HEK293 (cell line): ENCODE results near the gene TBC1D5.

Source experiments
- CTCF ChIA-PET: fragments of 350-600 bp; formaldehyde crosslinking; extraction: SDS; loops from one replicate; lab custom pipeline; 2021; ENCODE audit warnings: antibody characterized with exemption; lab: Yijun Ruan, JAX
- POLR2A ChIA-PET: fragments of 300-600 bp; formaldehyde crosslinking; extraction: SDS; loops from one replicate; lab custom pipeline; 2020; ENCODE audit warnings: antibody characterized with exemption, inconsistent platforms; lab: Yijun Ruan, JAX
- H3K27ac ChIP-seq: fragments of 200-500 bp; sonication (Bioruptor generic); 2 replicates; pipeline ENCODE4 v1.5.1; 2014; ENCODE audit warnings: low read depth, low read length, control low read depth, inconsistent platforms; ENCODE audit errors: extremely low read depth
- H3K36me3 ChIP-seq, 2 experiments: fragments of 200-500 bp in 1 of 2; sonication (Bioruptor generic) in 1 of 2; 1 replicate in 1 of 2; 2 replicates in 1 of 2; pipeline ENCODE4 v1.5.1; 2014 to 2017; ENCODE audit warnings: inconsistent platforms in 2 of 2, low read length in 2 of 2; ENCODE audit not compliant: control insufficient read depth in 2 of 2, insufficient read depth in 1 of 2
- H3K4me1 ChIP-seq: fragments of 200-500 bp; sonication (Bioruptor generic); 2 replicates; pipeline ENCODE4 v1.5.1; 2014; ENCODE audit warnings: mild to moderate bottlenecking, low read length, inconsistent platforms; ENCODE audit not compliant: control insufficient read depth, insufficient read depth
- H3K4me3 ChIP-seq: 2 replicates; pipeline ENCODE4 v1.5.1; 2011; ENCODE audit warnings: low read depth, mild to moderate bottlenecking, control low read depth, low read length, moderate library complexity
- H3K9me3 ChIP-seq: fragments of 200-500 bp; sonication (Bioruptor generic); 2 replicates; pipeline ENCODE4 v1.5.1; 2014; ENCODE audit warnings: low read depth, low read length, inconsistent platforms; ENCODE audit not compliant: control insufficient read depth, insufficient read depth
- CTCF ChIP-seq: fragments of 450-650 bp; formaldehyde crosslinking; IDR thresholded peaks from 2 replicates; pipeline ENCODE4 v1.5.1; 2016; ENCODE audit warnings: missing biosample characterization, missing genetic modification characterization
- GLIS1 ChIP-seq: fragments of 450-650 bp; formaldehyde crosslinking; IDR thresholded peaks from 2 replicates; pipeline ENCODE4 v1.5.1; 2016; ENCODE audit warnings: missing biosample characterization, missing genetic modification characterization
- IKZF3 ChIP-seq: fragments of 450-650 bp; IDR thresholded peaks from 2 replicates; pipeline ENCODE4 v1.5.0; 2018; ENCODE audit warnings: missing biosample characterization, mild to moderate bottlenecking, missing genetic modification characterization, moderate library complexity
- KLF10 ChIP-seq: fragments of 450-650 bp; IDR thresholded peaks from 2 replicates; pipeline ENCODE4 v1.5.1; 2018; ENCODE audit warnings: missing biosample characterization, mild to moderate bottlenecking, missing genetic modification characterization
- KLF9 ChIP-seq: fragments of 450-650 bp; formaldehyde crosslinking; IDR thresholded peaks from 2 replicates; pipeline ENCODE4 v1.5.1; 2016; ENCODE audit warnings: missing biosample characterization, missing genetic modification characterization, low read depth
- SCRT2 ChIP-seq: fragments of 450-650 bp; formaldehyde crosslinking; IDR thresholded peaks from 2 replicates; pipeline ENCODE4 v1.5.1; 2016; ENCODE audit warnings: missing biosample characterization, missing genetic modification characterization
- WT1 ChIP-seq: fragments of 450-650 bp; formaldehyde crosslinking; IDR thresholded peaks from 2 replicates; pipeline ENCODE4 v1.5.1; 2016; ENCODE audit warnings: missing biosample characterization, missing genetic modification characterization
- ZNF10 ChIP-seq: fragments of 450-650 bp; formaldehyde crosslinking; IDR thresholded peaks from 2 replicates; pipeline ENCODE4 v1.5.1; 2017; ENCODE audit warnings: missing biosample characterization, missing genetic modification characterization
- ZNF133 ChIP-seq: fragments of 450-650 bp; formaldehyde crosslinking; IDR thresholded peaks from 2 replicates; pipeline ENCODE4 v1.5.1; 2016; ENCODE audit warnings: missing biosample characterization, missing genetic modification characterization
- ZNF138 ChIP-seq: fragments of 450-650 bp; formaldehyde crosslinking; IDR thresholded peaks from 2 replicates; pipeline ENCODE4 v1.5.1; 2016; ENCODE audit warnings: missing biosample characterization, missing genetic modification characterization, borderline replicate concordance
- ZNF335 ChIP-seq: fragments of 450-650 bp; formaldehyde crosslinking; conservative IDR thresholded peaks from 2 replicates; pipeline ENCODE4 v1.5.1; 2016; ENCODE audit warnings: missing biosample characterization, missing genetic modification characterization
- ZNF423 ChIP-seq: fragments of 450-650 bp; formaldehyde crosslinking; IDR thresholded peaks from 2 replicates; pipeline ENCODE4 v1.5.1; 2016; ENCODE audit warnings: missing biosample characterization, missing genetic modification characterization
- ZNF549 ChIP-seq: fragments of 450-650 bp; IDR thresholded peaks from 2 replicates; pipeline ENCODE4 v1.5.1; 2018; ENCODE audit warnings: missing biosample characterization, missing genetic modification characterization, mild to moderate bottlenecking, inconsistent platforms, moderate library complexity
- ZNF596 ChIP-seq: fragments of 450-650 bp; IDR thresholded peaks from 2 replicates; pipeline ENCODE4 v1.5.0; 2018; ENCODE audit warnings: missing biosample characterization, mild to moderate bottlenecking, missing genetic modification characterization, moderate library complexity
- ZNF629 ChIP-seq: fragments of 450-650 bp; formaldehyde crosslinking; IDR thresholded peaks from 2 replicates; pipeline ENCODE4 v1.5.1; 2017; ENCODE audit warnings: missing biosample characterization, missing genetic modification characterization
- ZNF639 ChIP-seq: fragments of 450-650 bp; formaldehyde crosslinking; IDR thresholded peaks from 2 replicates; pipeline ENCODE4 v1.5.1; 2016; ENCODE audit warnings: missing biosample characterization, missing genetic modification characterization
- ZNF654 ChIP-seq: fragments of 450-650 bp; formaldehyde crosslinking; IDR thresholded peaks from 2 replicates; pipeline ENCODE4 v1.5.1; 2016; ENCODE audit warnings: low read depth, missing biosample characterization, missing genetic modification characterization
- ZNF660 ChIP-seq: fragments of 450-650 bp; IDR thresholded peaks from 2 replicates; pipeline ENCODE4 v1.5.1; 2018; ENCODE audit warnings: missing biosample characterization, mild to moderate bottlenecking, missing genetic modification characterization
- ZNF837 ChIP-seq: fragments of 450-650 bp; formaldehyde crosslinking; IDR thresholded peaks from 2 replicates; pipeline ENCODE4 v1.5.1; 2016; ENCODE audit warnings: missing biosample characterization, missing genetic modification characterization
- ZSCAN30 ChIP-seq: fragments of 450-650 bp; IDR thresholded peaks from 2 replicates; pipeline ENCODE4 v1.5.1; 2018; ENCODE audit warnings: missing biosample characterization, mild to moderate bottlenecking, missing genetic modification characterization, moderate library complexity
- TF ChIP-seq, protein P1 (sequence below): fragments of 450-650 bp; formaldehyde crosslinking; conservative IDR thresholded peaks from 2 replicates; pipeline ENCODE4 v1.5.1; 2016; ENCODE audit warnings: low read depth, missing biosample characterization, missing genetic modification characterization

TBC1D5 gene

DNA sequence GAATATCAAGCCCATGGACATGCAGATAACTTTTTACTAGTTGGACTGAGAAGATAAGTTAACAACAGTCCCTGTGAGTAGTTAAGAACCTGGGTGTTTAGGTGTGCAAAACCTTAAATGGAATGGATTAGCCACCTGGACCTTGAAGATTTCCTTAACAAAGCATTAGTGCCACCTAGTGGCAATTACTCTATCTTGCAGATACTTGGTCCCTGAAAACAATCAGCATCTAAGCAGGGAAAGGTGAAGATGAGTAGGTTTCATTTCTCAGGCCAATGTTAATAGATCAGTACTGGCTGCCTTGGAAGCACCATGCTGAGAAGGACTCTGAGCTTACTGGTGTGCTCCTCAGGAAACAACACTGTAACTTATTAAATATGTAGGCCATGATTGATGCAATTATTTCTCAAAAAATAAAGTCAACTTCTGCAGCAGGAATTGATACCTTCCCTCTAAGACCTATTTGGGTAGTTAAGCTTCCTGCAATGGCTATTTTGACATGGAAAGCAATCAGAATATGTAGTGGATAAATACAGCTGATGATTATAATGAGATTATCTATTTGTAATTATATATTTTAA lies 329.4 kb downstream of the TBC1D5 start:
- POLR2A ChIA-PET: no interaction called here
- CTCF ChIA-PET: interaction anchor here (0.6 to 3.0 kb wide), 18 partner anchors 10 to 812 kb away, joined by 3 to 20 read pairs (median 4); no protein-coding TSS in a partner anchor

GRCh38 chr3:17411157-17411877 lies 331.1 kb downstream of the TBC1D5 start:
- no peak overlapping the region for H3K27ac ChIP-seq
- CTCF ChIA-PET: interaction anchor here (0.8 to 1.4 kb wide), 6 partner anchors 16 to 797 kb away, joined by 3 to 5 read pairs (median 3); no protein-coding TSS in a partner anchor
- H3K9me3 ChIP-seq: no peaks in the 10 kb centered on the region
- H3K36me3 ChIP-seq: no peaks in the 10 kb centered on the region
- no peaks in the 10 kb centered on the region for H3K4me1 ChIP-seq
- H3K4me3 ChIP-seq: no peak overlapping the region
- POLR2A ChIA-PET: no interaction called here
- 0 out of 2 replicates have a peak, but pooled peaks have one; percentile 14 for TF ChIP-seq ZSCAN30 (tag by site-specific recombination)
- no peak for TF ChIP-seq KLF10 (tag by site-specific recombination)
- peak; percentile 43 for TF ChIP-seq ZNF629
- no peak for TF ChIP-seq SCRT2 (tag by site-specific recombination)
- peak; percentile 69 for TF ChIP-seq WT1
- peak; percentile 20; the same call in 1 of the 2 replicates for TF ChIP-seq ZNF335
- peak; percentile 14; the same call in 1 of the 2 replicates for TF ChIP-seq IKZF3 (tag by site-specific recombination)
- no peak for TF ChIP-seq ZNF423
- 0 out of 2 replicates have a peak, but pooled peaks have one; percentile 15 for TF ChIP-seq ZNF133 (tag by site-specific recombination)
- peak; percentile 35; the same call in 1 of the 2 replicates for TF ChIP-seq ZNF596 (tag by site-specific recombination)
- no peak for TF ChIP-seq ZNF138
- TF ChIP-seq GLIS1 (tag by site-specific recombination): peak; percentile 29; the same call in 1 of the 2 replicates

More for the DNA sequence above, 329.4 kb downstream of the TBC1D5 start:
- no peaks in the 10 kb centered on the region for H3K4me1 ChIP-seq
- H3K9me3 ChIP-seq: no peaks in the 10 kb centered on the region
- TF ChIP-seq ZNF660 (tag by site-specific recombination) (peak; percentile 45; the same call in 1 of the 2 replicates), ZNF549 (tag by site-specific recombination) (no peak), KLF9 (tag by site-specific recombination) (no peak), ZNF639 (tag by site-specific recombination) (no peak), CTCF (peak; percentile 68), ZNF837 (tag by site-specific recombination) (no peak), ZNF335 (0 out of 2 replicates have a peak, but pooled peaks have one; percentile 15), ZNF654 (tag by site-specific recombination) (peak; percentile 93), ZNF10 (tag by site-specific recombination) (peak; percentile 89)
- TF ChIP-seq, protein P1, sequence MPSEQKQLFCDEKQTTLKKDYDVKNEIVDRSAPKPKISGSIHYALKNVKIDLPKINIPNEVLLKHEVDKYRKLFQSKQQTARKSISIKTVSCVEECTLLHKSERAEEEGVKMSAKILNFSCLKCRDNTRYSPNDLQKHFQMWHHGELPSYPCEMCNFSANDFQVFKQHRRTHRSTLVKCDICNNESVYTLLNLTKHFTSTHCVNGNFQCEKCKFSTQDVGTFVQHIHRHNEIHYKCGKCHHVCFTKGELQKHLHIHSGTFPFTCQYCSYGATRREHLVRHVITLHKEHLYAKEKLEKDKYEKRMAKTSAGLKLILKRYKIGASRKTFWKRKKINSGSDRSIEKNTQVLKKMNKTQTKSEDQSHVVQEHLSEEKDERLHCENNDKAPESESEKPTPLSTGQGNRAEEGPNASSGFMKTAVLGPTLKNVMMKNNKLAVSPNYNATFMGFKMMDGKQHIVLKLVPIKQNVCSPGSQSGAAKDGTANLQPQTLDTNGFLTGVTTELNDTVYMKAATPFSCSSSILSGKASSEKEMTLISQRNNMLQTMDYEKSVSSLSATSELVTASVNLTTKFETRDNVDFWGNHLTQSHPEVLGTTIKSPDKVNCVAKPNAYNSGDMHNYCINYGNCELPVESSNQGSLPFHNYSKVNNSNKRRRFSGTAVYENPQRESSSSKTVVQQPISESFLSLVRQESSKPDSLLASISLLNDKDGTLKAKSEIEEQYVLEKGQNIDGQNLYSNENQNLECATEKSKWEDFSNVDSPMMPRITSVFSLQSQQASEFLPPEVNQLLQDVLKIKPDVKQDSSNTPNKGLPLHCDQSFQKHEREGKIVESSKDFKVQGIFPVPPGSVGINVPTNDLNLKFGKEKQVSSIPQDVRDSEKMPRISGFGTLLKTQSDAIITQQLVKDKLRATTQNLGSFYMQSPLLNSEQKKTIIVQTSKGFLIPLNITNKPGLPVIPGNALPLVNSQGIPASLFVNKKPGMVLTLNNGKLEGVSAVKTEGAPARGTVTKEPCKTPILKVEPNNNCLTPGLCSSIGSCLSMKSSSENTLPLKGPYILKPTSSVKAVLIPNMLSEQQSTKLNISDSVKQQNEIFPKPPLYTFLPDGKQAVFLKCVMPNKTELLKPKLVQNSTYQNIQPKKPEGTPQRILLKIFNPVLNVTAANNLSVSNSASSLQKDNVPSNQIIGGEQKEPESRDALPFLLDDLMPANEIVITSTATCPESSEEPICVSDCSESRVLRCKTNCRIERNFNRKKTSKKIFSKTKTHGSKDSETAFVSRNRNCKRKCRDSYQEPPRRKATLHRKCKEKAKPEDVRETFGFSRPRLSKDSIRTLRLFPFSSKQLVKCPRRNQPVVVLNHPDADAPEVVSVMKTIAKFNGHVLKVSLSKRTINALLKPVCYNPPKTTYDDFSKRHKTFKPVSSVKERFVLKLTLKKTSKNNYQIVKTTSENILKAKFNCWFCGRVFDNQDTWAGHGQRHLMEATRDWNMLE (tag by site-specific recombination): 0 out of 2 replicates have a peak, but pooled peaks have one; percentile 15
- H3K4me3 ChIP-seq: no peak overlapping the region
- H3K36me3 ChIP-seq: no peaks in the 10 kb centered on the region
- H3K27ac ChIP-seq: no peak overlapping the region
